Gastroesophageal sphincter (tissue), 3 donors: ENCODE results near the gene MED27.

Source experiments
- CTCF ChIP-seq, 4 experiments: fragments of 200-600 bp in 2 of 4; fragments of 450-650 bp in 2 of 4; sonication (generic) in 1 of 4; IDR thresholded peaks; one replicate each; pipeline ENCODE4 v1.5.1; 2017 to 2019; ENCODE audit warnings: antibody characterized with exemption in 4 of 4, mild to moderate bottlenecking in 2 of 4, moderate library complexity in 2 of 4
- EP300 ChIP-seq: sonication (generic); formaldehyde crosslinking; IDR thresholded peaks from one replicate; pipeline ENCODE4 v1.6.1; 2017; ENCODE audit warnings: antibody characterized with exemption, mild to moderate bottlenecking
- POLR2A ChIP-seq, 2 donors: fragments of 450-650 bp; IDR thresholded peaks; one replicate each; pipeline ENCODE4 v1.6.1; 2017; ENCODE audit warnings: antibody characterized with exemption in 2 of 2, mild to moderate bottlenecking in 2 of 2, moderate library complexity in 1 of 2
- POLR2AphosphoS5 ChIP-seq: sonication (generic); formaldehyde crosslinking; IDR thresholded peaks from one replicate; pipeline ENCODE4 v1.6.1; 2017; ENCODE audit warnings: antibody characterized with exemption

GRCh38 chr9:131923766-131924165 is 155.9 kb downstream of the MED27 start:
- TF ChIP-seq POLR2A (IDR thresholded peaks at IDR 0.05) (no peak), POLR2AphosphoS5 (no peak), CTCF (IDR thresholded peaks at IDR 0.05) (no peak), EP300 (no peak)
